Skin epidermis (tissue), 12 donors: ENCODE measurements around the gene EXT2.

ENCODE experiments used
- H3K27ac ChIP-seq, 21 experiments: fragments of 200-600 bp; sonication (generic) in 11 of 21; one replicate each; pipeline ENCODE4 v1.5.0; 2020; ENCODE audit warnings: mild to moderate bottlenecking in 3 of 21, inconsistent platforms in 2 of 21, moderate library complexity in 2 of 21
- H3K4me3 ChIP-seq, 7 experiments: fragments of 200-600 bp; sonication (generic) in 2 of 7; one replicate each; pipeline ENCODE4 v1.5.0; 2020; ENCODE audit warnings: inconsistent platforms in 2 of 7, mild to moderate bottlenecking in 2 of 7, moderate library complexity in 1 of 7

The EXT2 gene

DNA sequence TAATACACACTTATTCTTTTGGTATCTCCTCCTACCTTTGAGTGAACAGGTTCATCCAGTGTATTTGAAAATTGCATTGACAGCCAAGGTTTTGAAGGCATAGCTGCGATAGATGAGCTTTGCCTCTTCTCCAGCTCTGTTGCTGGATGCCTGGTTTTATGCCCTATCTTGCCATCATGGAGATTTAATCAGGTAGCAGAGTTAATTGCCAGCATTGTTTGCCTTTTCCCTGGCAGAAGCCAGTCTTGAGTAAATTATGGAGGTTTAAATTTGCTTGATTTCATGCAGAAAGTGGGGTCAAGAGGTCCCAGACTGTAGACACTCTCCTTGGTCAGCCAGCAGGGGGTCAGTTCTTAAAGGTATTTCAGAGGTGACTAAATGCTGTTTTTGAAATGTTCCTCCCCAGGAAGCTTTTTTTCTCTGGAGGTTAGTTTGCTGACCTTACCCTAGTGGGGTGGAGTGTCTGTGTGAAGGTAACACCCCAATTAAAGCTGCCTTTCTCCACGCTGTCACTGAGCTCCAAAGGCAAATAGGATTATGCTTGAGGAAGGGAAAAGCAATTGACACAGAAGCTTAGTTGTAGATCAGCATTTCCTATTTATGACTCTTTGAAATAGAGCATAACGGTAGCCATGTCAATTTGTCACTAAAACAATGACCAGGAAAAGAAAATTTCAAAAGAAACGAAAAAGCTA, 96.0 kb downstream of the EXT2 start:
- Histone ChIP-seq H3K4me3 (no peak overlapping the region), H3K27ac (no peak overlapping the region)

DNA sequence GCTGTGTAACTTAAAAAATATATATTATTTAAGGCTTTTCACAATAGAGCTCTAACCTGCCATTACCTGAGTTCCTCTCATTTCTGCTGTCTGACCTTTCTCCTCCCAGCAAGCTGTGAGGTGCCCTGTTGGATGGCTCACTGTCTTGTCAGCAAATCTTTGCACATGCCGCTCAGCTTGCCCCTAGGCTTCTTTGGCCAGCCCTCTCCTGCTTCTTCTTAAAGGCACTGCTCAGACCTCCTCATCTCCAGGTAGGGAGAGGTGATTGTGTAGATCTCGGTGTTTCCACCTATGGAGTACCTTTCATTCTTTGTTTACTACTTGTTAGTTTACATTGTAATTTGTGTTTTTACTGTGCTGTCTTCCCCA, 96.5 kb downstream of the EXT2 start:
- H3K4me3 ChIP-seq = no peak overlapping the region
- no peak overlapping the region for H3K27ac ChIP-seq

DNA sequence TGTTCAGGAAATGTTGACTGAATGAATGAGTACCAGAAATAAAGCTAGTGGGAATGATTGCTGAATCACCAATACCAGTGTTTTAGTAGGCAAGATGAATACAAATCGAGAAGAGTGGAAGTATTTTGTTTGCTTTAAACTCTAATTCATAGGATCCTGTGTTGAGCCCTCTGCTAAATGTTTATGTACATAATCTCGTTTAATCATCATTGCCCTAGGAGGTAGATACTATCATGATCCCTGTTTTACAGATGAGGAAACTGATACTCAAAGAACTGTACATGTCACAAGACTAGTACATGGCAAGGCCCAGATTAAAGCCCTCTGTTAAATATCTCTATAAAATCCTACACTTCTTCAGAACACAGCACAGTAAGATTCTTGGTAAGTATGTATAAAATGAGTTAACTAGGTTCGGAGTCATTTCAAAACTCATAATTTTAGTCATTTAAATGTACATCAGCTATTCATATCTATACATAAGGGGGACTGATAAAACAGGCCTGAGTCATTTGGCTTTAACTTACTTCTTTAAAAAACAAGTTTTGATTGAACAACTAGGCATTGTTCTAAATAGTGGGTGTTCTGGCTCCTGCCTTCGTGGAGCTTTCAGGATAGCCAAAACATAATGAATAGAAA, 97.1 kb downstream of the EXT2 start:
- no peak overlapping the region for H3K4me3 ChIP-seq
- no peak overlapping the region for H3K27ac ChIP-seq

DNA sequence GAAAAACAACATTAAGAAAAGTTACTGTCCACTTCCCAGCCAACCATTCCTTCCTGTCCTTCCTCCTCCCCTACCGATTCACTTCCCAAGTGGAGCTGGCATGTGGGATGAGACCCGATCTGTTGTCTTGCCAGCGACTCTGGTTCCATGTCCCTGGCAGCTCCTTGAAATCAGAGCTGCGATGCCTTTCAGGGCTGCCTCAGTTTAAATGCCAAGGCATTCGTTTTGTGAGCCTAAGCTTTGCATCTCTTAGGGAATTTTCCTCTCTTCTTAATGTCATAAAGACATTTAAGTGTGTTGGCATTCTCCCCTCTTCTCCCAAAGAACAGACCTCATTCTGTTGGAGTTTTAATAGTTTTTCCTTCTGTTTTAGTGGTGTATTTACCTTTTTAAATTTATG, 98.4 kb downstream of the EXT2 start:
- no peak overlapping the region for H3K27ac ChIP-seq
- H3K4me3 ChIP-seq = no peak overlapping the region

DNA sequence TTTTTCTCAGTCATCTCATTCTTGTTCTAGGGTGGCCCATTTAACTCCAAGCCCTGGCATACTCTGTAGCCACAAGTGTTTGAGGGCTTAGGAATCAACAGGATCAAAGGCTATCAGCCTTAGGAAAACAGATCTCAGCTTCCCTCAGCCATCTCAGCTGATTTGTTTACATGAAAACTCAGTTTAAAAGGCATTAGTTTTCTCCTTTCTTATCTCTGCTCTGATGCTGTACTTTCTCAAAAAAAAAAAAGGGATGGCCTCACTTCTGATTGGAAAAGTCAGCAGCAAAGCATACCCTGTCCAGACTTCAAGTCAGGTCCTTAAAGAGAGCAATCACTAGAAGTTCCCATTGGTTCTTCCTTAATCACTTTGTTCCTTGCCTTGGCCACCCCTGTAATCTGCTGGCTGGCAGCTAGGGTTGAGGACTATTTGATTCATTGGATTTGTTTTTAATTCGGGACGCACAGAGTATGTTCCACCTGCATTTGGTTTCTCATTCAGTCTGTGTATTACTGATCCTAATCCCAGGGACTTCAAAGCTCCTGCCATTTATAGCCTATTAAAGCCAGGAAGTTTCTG, 102.8 kb downstream of the EXT2 start:
- Histone ChIP-seq H3K4me3 (no peak overlapping the region), H3K27ac (no peak overlapping the region)

DNA sequence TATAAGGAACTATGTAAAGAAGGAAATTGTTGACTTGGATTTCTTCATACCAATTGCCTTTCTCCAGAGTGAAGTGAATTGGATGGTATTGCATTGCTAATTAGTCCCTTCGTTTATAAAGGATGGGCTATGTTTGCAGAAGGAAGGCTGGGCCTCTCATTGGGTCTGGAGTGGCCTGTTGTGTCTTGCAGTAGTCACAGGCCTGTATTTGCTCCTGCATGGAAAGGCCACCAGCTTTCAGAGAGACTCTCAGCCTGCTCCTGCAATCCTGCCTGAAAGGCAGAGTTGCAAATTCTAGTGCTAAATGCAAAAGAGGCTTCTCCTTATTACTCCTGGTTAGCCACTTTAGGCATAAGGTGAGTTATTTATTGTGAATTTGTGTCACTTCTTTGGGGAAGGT, 103.8 kb downstream of the EXT2 start:
- H3K4me3 ChIP-seq = no peak overlapping the region
- no peak overlapping the region for H3K27ac ChIP-seq

DNA sequence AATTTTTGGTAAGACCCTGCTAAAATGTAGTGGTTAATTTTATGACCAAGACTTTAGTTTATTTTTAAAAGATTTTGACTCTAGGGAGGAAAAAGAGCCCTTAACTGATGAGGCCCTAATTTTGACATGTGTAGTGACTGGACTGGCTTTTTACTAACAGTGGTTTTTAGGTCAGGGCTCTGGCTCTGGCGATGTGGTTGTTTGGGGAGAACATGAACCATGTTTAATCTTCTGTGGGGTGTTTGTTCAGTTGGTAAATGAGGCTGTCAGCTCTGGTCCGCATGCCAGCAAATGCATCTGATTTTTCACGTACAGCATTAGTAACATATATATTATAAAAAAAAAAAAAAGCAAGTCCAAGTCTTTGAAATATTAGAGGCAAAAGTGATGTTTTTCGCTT, 104.3 kb downstream of the EXT2 start:
- Histone ChIP-seq H3K27ac (no peak overlapping the region), H3K4me3 (no peak overlapping the region)

DNA sequence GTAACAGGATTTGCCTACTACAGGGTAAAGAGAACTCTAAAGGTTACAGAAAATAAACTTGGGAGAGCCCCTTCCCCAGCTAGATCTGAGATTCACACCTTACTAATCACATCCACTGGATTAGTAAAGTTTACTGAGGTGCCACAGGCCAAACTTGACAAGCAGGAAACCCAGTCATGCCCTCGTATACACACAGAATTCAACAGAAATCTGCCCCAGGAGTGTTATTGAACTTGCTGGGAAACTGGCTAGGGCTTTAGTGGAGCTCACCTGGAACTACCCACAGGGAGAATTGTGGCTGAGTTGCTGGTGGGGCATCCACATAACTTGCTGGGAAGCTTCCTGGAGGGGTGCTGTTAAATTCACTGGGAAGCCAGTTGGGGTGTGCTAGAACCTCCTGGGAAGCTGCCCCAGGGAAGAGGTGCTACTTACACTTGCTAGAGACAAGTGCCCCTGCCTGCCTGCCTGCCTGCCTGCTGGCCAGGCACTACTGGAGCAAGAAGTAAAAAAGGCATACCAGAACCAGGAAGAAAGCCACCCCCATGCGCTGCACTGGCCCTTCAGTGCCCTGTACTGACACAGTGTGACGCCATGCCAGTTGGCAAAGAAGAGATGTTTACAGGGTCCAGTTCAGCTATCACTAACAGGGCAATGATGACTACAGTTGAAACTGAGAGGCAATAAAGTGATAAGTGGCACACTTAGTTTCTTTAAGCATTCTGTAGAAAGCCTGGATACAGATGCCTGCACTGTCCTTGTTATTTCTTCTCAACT, 108.0 kb downstream of the EXT2 start:
- H3K27ac ChIP-seq = no peak overlapping the region

DNA sequence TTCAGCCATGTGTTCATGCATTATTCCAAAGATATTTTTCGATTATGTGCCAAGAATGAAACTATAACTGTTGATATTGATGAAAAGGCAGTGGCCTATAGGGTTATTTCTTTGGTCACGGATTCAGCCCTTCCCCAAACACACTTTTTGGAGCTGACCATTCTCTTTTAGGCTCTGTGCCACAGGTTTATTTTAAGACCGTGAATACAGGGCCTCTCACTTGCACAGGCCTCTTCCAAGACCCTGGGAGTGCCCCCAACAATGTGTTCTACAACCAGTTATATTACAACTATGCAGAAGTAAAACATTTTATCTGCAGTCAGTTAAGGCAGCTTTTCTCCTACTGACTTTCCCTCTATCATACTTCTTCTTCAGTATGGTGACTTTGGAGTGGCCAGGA, 109.9 kb downstream of the EXT2 start:
- no peak overlapping the region for H3K4me3 ChIP-seq
- no peak overlapping the region for H3K27ac ChIP-seq

More for the DNA sequence above, 108.0 kb downstream of the EXT2 start:
- no peak overlapping the region for H3K4me3 ChIP-seq

DNA sequence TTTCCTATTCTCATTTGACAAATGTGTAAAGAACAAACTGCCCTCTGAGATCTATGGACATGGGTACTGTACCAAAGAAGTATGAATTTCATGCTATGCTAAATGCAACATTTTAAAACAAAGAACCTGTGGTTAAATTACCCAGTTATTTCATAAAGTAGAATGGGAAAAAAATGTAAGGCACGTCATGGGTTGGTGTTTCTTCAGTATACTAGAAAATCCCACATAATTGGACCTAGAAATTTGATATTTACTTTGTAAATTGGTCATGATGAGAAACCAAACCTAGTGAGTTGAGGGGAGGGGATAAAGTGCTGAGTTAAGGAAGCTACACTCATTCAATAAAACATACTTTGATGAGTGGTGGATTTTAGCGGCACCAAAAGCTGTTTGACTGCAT, 110.4 kb downstream of the EXT2 start:
- Histone ChIP-seq H3K27ac (no peak overlapping the region), H3K4me3 (no peak overlapping the region)

DNA sequence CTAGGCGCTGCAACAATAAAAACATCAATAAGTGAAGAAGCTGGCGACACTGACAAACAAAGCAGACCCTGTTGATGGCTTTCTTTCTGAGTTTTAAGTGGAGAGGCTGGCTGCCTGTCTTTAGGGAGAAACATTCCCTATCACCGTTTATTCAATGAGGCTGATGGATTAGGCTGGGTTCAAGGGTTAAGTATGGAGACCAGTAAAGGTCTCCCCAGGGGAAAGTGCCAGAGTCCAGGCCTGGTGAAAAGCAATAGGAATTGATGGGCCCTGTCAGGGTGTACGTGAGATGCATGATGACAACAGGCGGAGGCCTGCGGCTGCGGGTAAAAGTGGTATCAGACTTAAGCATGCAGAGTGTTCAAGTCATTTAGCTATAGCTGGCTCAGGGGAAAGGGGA, 111.8 kb downstream of the EXT2 start:
- Histone ChIP-seq H3K4me3 (no peak overlapping the region), H3K27ac (no peak overlapping the region)

DNA sequence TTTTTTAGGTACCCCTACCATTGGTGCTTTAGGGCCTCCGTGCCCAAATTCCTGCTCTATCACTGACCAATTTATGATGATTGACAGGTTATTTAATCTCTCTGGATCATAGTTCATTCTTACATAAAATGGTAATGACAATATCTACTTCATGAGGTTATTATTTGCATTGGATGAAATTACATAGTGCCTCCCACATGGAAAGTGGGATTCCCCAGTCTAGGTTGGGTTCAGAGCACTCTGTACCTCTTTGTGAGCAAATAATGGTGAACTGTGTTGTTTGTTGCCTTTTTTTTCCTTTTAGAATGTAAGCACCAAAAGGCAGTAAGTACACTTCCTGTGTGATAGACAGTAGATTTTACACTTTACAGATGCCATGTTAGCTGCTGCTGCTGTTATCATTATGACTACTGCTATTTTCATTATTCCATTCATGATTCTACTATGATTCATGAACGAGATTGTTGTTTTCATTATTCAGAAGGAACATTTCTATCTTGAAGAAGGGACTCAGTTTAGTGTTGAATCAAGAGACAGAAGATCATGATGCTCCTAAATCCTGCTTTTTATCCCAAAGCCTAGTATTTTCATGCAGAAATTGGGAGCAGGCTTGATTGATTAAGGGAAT, 113.6 kb downstream of the EXT2 start:
- Histone ChIP-seq H3K27ac (no peak overlapping the region), H3K4me3 (no peak overlapping the region)

DNA sequence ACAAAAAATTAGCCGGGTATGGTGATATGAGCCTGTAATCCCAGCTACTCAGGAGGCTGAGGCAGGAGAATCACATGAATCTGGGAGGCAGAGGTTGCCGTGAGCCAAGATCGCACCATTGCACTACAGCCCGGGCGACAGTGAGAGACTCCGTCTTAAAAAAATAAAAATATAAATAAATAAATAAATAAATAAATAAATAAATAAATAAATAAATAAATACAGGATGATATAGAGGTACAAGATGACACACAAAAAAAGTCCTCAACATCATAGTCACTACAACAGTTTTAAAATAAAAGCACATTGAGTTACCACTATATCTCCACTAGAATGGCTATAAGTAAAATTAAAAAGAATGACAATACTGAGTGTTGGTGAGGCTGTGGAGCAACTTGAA, 116.7 kb downstream of the EXT2 start:
- Histone ChIP-seq H3K4me3 (no peak overlapping the region), H3K27ac (no peak overlapping the region)

DNA sequence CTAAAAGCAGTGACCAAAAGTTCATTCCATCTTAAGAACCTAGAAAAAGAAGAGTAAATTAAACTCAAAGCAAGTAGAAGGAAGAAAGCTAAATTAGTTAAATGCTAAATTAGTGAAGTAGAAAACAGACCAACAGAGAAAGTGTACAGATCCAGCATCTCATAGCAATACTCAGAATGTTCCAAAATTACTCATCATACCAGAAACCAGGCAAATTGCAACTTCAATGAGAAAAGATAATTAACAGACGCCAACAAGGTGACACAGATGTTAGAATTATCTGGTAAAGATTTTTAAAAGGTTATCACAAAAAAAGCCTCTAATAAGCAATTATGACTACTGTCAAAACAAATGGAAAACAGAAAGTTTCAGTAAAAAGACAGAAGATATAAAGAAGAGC, 117.7 kb downstream of the EXT2 start:
- no peak overlapping the region for H3K4me3 ChIP-seq
- no peak overlapping the region for H3K27ac ChIP-seq

DNA sequence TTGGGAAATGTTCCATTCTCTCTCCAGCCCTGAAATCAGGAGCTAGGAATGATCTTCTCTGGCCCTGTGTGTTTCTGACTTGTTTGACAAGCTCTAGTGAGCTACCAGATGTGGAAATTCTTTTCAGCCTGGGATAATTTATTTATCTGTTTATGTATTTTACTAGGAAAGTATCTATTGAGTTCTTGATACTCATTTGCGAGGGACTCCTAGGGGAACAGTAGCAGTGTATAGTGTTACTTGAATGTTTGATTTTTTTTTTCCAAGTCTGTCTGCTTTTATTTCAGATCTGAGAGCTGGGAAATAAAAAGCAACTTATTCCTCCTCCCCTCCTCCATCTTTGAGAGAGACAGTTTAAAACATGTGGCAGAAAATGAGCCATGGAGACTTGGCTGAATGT, 122.0 kb downstream of the EXT2 start:
- Histone ChIP-seq H3K4me3 (no peak overlapping the region), H3K27ac (no peak overlapping the region)

DNA sequence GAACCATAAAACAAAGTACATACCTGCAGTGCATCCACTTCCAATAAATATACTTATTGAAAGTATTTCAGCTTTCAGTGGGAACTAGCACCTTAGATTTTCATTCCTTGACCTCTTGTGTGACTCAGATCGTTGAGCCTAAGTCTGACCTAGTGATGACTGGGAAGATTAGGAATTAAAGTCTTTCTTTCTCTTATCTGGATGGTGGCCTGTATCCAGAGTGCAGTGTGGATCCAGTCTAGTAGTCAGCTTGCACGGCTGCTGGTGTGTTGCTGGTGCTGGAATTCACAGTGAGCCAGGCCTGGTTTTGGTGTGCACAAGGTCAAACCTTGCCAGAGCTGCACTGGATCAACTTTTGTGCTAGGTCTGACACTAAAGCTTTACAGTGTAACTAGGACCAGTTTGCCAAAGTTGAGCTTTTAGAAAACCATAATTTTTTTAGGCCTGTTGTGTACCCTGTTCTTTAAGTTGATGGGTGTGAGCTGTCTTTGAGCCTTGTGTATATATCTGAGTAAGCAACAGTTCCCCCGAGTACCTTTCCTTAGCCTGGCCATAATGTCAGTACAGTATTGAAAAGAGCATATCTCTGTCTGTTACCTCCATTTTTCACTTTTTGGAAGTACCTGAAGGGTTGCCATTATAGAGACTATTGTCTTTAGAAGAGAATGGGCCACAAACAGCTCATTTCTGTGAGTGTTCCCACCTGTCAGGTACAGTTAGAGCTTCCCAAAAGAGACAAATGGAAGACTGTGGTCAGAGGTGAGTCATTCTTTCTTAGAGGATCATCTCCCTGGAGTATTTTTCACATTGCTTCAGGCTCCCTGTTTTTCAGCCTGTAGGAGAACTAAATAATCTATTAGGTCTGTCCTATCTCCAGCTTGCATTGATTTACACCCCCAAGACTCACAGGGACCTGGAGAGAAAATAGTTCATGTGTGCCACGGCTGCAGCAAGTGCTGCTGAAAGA, 124.6 kb downstream of the EXT2 start:
- no peak overlapping the region for H3K4me3 ChIP-seq
- H3K27ac ChIP-seq = no peak overlapping the region

DNA sequence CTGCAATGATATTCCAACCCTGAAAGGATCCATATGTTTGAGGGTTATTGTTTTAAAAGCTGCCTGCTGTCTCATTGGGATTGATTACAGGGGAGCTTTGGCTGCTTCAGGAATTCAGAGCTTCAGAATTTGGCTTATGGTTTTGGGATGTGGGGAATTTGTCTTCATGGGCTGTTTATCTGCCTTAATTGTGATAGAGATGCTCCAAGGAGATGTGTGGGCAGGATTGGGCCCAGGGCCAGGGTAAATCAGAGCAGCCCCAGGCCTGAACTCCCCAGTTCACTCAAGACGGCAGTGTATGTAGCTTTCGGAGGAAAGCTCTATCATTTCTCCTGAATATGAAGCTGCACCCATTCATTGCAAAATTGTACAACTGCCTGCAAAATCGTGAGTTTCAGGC, 126.0 kb downstream of the EXT2 start:
- Histone ChIP-seq H3K27ac (no peak overlapping the region), H3K4me3 (no peak overlapping the region)

DNA sequence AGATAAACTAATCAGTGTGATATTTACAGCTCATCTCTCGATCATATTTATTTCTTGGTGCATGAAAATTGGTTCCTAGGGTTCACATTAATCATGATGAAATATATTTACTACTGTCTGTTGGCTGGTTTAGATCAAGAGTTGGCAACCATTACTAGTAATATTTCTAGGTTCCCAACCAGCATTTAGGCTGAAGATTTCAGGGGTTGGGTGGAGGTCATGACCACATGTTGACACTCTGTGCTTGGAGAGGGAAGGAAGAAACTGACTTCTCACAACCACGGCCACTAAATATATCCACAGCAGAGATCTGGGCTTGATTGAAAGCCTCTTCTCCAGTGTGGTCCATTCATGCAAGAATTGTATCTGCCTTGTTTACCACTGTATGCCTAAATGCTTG, 126.5 kb downstream of the EXT2 start:
- no peak overlapping the region for H3K27ac ChIP-seq
- no peak overlapping the region for H3K4me3 ChIP-seq

DNA sequence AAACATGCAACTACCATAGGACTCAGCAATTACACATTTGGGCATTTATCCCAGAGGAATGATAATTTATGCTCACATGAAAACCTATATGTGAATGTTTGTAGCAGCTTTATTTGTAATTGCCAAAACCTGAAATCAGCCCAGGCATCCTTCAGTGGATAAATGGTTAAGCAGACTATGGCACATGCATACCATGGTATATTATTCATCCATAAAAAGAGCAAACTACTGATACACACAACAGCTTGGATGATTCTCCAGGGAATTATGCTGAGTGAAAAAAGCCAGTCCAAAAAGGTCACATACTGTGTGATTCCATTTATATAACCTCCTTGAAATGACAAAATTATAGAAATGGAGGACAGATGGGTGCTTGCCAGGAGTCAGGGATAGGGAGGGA, 127.8 kb downstream of the EXT2 start:
- Histone ChIP-seq H3K4me3 (no peak overlapping the region), H3K27ac (no peak overlapping the region)
